ENCODE measurements around the gene CYP24A1. TPM values are rescaled to one million over a fixed set of nuclear protein-coding genes. Genes with fewer than 3 reads are reported as not detected.

Gene CYP24A1
- total RNA-seq, 4 donors from 2014 or later: 0.69 TPM; not detected in 3

DNA sequence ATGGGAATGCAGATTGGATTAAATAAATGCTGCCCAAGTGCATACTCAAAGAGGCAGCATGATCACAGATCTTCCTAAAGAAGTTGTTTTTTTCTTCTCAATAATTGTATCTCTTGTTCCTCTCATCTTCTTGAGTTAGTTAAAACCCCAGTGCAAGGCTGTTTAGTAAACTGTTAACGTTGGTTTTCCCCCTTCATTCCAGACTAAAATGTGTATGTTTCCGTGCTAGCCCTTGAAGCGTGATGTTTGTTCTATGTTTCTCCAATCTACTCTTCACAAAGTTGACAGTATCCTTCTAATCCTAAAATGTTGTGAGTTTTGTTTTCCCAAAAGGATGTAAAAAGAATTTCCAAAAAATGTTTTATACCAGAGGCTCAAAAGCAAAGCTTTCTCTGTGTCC is 15.6 kb downstream of the CYP24A1 start:
- WGBS, 2 donors (ENCODE audit: low coverage in 1 of 2): 60 to 69% methylated on average over 3 of the region's 3 CpGs
- no peak overlapping the region for H3K4me3 ChIP-seq
- no peaks in the 10 kb centered on the region for H3K9me3 ChIP-seq
- no peaks in the 10 kb centered on the region for H3K36me3 ChIP-seq
- no peak overlapping the region for H3K27ac ChIP-seq
- no peaks in the 10 kb centered on the region for H3K4me1 ChIP-seq
- peaks cover 17% of the 10 kb centered on the region for H3K27me3 ChIP-seq
- ATAC-seq: no peak
- TF ChIP-seq POLR2AphosphoS5 (IDR thresholded peaks at IDR 0.05) (no peak), POLR2A (IDR thresholded peaks at IDR 0.05) (no peak), CTCF (IDR thresholded peaks at IDR 0.05) (no peak), EP300 (IDR thresholded peaks at IDR 0.05) (no peak)

DNA sequence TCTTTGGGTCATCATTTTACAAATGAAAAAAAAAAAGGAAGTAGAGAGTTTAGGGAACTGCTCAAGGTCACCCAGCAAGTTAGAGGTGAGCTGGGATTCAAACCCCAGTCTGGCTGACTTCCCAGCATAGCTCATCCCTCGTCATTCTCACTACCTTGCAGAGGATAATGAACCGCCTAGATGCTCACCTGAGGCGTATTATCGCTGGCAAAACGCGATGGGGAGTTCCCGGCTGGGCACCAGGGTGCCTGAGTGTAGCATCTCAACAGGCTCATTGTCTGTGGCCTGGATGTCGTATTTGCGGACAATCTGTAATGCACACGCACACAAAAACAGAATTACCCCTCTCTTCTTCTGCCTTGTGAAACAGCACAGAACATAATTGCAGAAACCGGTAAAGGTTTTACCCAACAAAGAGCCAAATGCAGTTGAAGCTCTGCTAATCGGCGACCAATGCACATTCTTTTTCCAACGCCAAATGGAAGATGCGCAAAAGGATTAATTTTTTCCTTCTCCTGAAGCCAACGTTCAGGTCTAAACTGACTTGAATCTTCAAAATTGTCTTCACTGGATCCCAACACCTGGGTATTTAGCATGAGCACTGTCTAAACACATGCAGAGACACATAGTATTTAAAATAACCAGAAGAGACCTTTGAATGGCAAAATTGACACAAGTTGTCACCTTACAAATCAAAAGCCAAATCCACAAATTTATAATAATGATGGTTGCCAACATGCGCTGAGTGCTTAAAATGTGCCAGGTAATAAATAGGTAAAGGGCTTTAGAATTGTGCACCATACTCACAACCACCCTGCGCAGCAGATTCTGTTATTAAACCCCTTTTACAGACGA is 16.6 kb downstream of the CYP24A1 start:
- H3K9me3 ChIP-seq: no peaks in the 10 kb centered on the region
- H3K27ac ChIP-seq: no peak overlapping the region
- H3K4me3 ChIP-seq: no peak overlapping the region
- TF ChIP-seq POLR2A (IDR thresholded peaks at IDR 0.05) (no peak), EP300 (IDR thresholded peaks at IDR 0.05) (no peak), POLR2AphosphoS5 (IDR thresholded peaks at IDR 0.05) (no peak), CTCF (IDR thresholded peaks at IDR 0.05) (no peak)
- no peaks in the 10 kb centered on the region for H3K4me1 ChIP-seq
- H3K27me3 ChIP-seq: peaks cover 15% of the 10 kb centered on the region
- H3K36me3 ChIP-seq: no peaks in the 10 kb centered on the region
- ATAC-seq: no peak
- WGBS, 2 donors (ENCODE audit: low coverage in 1 of 2): 73 to 81% methylated on average over 15 to 19 of the region's 19 CpGs

DNA sequence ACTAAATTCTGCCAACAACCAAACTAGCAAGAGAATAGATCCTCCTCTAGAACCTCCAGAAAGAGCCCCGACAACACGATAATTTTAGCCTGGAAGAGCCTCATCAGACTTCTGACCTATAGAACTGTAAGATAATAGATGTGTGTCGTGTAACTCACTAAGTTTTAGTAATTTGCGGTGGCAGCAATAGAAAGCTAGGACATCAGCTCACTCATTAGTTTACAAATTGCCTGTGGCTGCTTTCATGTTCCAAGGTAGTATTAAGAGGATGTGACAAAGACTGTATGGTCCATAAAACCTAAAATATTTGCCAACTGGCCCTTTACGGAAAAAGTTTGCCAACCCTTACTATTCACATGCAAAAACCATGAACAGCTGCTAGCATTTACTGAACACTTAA is 17.3 kb downstream of the CYP24A1 start:
- ATAC-seq: no peak
- Histone ChIP-seq H3K27ac (no peak overlapping the region), H3K27me3 (peaks cover 13% of the 10 kb centered on the region), H3K9me3 (no peaks in the 10 kb centered on the region), H3K4me3 (no peak overlapping the region), H3K36me3 (no peaks in the 10 kb centered on the region), H3K4me1 (no peaks in the 10 kb centered on the region)
- TF ChIP-seq CTCF (IDR thresholded peaks at IDR 0.05): no peak
- TF ChIP-seq POLR2AphosphoS5 (IDR thresholded peaks at IDR 0.05): no peak
- TF ChIP-seq POLR2A (IDR thresholded peaks at IDR 0.05): no peak
- no peak for TF ChIP-seq EP300 (IDR thresholded peaks at IDR 0.05)
- 80 to 86% methylated on average over 2 to 5 of the region's 5 CpGs for WGBS, 2 donors (ENCODE audit: low coverage in 1 of 2)

- no peak overlapping the region for H3K27ac ChIP-seq
- H3K9me3 ChIP-seq: no peaks in the 10 kb centered on the region
- H3K36me3 ChIP-seq: no peaks in the 10 kb centered on the region
- H3K4me1 ChIP-seq: no peaks in the 10 kb centered on the region
- WGBS, 2 donors (ENCODE audit: low coverage in 1 of 2): 74 to 78% methylated on average over 3 of the region's 3 CpGs
- no peak for ATAC-seq
- H3K27me3 ChIP-seq: peaks cover 12% of the 10 kb centered on the region
- TF ChIP-seq CTCF (IDR thresholded peaks at IDR 0.05): no peak
- no peak for TF ChIP-seq POLR2A (IDR thresholded peaks at IDR 0.05)
- TF ChIP-seq POLR2AphosphoS5 (IDR thresholded peaks at IDR 0.05): no peak
- TF ChIP-seq EP300 (IDR thresholded peaks at IDR 0.05): no peak
- H3K4me3 ChIP-seq: no peak overlapping the region
These were observed 18.0 kb downstream of the CYP24A1 start for GRCh38 chr20:54155736-54156317.

DNA sequence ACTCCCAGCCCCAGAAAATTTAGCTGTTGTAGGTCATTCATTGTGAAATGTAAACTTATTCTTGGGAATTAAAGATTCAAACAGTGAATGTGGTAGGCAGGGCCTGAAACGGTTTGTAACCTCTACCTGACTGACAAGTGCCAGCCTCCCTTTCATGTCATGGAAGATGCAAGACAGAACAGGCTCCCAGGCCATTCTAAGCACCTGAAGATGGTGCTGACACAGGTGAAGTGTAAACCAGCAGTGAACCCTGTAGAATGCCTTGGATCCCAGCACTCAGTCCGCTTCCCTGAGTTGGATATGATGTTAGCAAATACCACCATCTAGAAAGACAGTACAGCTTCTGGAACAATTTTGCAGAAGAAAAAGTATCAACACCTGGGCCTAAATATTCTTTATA is 19.3 kb downstream of the CYP24A1 start:
- Histone ChIP-seq H3K27me3 (peaks cover 11% of the 10 kb centered on the region), H3K36me3 (no peaks in the 10 kb centered on the region), H3K27ac (no peak overlapping the region), H3K4me3 (no peak overlapping the region), H3K9me3 (no peaks in the 10 kb centered on the region), H3K4me1 (no peaks in the 10 kb centered on the region)
- no peak for TF ChIP-seq CTCF (IDR thresholded peaks at IDR 0.05)
- TF ChIP-seq POLR2AphosphoS5 (IDR thresholded peaks at IDR 0.05): no peak
- TF ChIP-seq EP300 (IDR thresholded peaks at IDR 0.05): no peak
- no peak for TF ChIP-seq POLR2A (IDR thresholded peaks at IDR 0.05)
- ATAC-seq: no peak
- WGBS, 2 donors (ENCODE audit: low coverage in 1 of 2): 54 to 85% methylated on average over 2 of the region's 2 CpGs

Measured in gastroesophageal sphincter (tissue), 4 donors.